ENCODE measurements around the gene HNRNPU. TPM values are rescaled to one million over a fixed set of nuclear protein-coding genes. Genes with fewer than 3 reads are reported as not detected.

The HNRNPU gene
- total RNA-seq, 1 experiment from 2014 or later, result 536 TPM

- ATAC-seq, result no peak
Measured at GRCh38 chr1:244821134-244821533, 43.2 kb downstream of the HNRNPU start.

More at GRCh38 chr1:244821134-244821533, 43.2 kb downstream of the HNRNPU start:
- POLR2A ChIA-PET, result no interaction called here
- Mint-ChIP-seq H3K27ac (0 out of 2 replicates have a peak overlapping the region, but pooled peaks have one; percentile 29), H3K4me3 (no peak overlapping the region), H3K9me3 (peaks cover 3% of the 10 kb centered on the region), H3K36me3 (peaks cover 27% of the 10 kb centered on the region), H3K4me1 (peaks cover 55% of the 10 kb centered on the region), H3K27me3 (ENCODE audit: low read depth) (no peaks in the 10 kb centered on the region)
- no peak for DNase-seq (ENCODE audit: low spot score)
- CTCF ChIA-PET, result no interaction called here
- TF ChIP-seq MAX (CRISPR knock-in tag; IDR thresholded peaks at IDR 0.05) (no peak), ZNF532 (CRISPR knock-in tag; IDR thresholded peaks at IDR 0.05; ENCODE audit: borderline replicate concordance) (no peak), E2F5 (CRISPR knock-in tag; IDR thresholded peaks at IDR 0.05) (no peak), KAT7 (CRISPR knock-in tag; IDR thresholded peaks at IDR 0.05; ENCODE audit: borderline replicate concordance) (no peak), RELA (CRISPR knock-in tag; IDR thresholded peaks at IDR 0.05; ENCODE audit: borderline replicate concordance) (no peak), NR3C1 (CRISPR knock-in tag; conservative IDR thresholded peaks at IDR 0.05; ENCODE audit: low read depth) (no peak), USF2 (CRISPR knock-in tag; IDR thresholded peaks at IDR 0.05) (no peak), ZNF512 (CRISPR knock-in tag; IDR thresholded peaks at IDR 0.05; ENCODE audit: borderline replicate concordance) (no peak), TCF7 (CRISPR knock-in tag; IDR thresholded peaks at IDR 0.05; ENCODE audit: low read depth) (no peak), GABPB1 (CRISPR knock-in tag; IDR thresholded peaks at IDR 0.05) (no peak), TEAD4 (CRISPR knock-in tag; IDR thresholded peaks at IDR 0.05) (no peak), ZBTB43 (CRISPR knock-in tag; IDR thresholded peaks at IDR 0.05) (no peak), JUN (CRISPR knock-in tag; IDR thresholded peaks at IDR 0.05) (no peak), CBFB (CRISPR knock-in tag; IDR thresholded peaks at IDR 0.05; ENCODE audit: low read depth) (no peak), PRDM15 (CRISPR knock-in tag; IDR thresholded peaks at IDR 0.05) (no peak), MLX (CRISPR knock-in tag; IDR thresholded peaks at IDR 0.05) (no peak), JAZF1 (CRISPR knock-in tag; IDR thresholded peaks at IDR 0.05) (no peak), RORB (CRISPR knock-in tag; IDR thresholded peaks at IDR 0.05) (no peak)

Data from WTC11 (cell line).